ENCODE measurements around the gene USO1. TPM values are rescaled to one million over a fixed set of nuclear protein-coding genes. Genes with fewer than 3 reads are reported as not detected.

The USO1 gene
- total and polyA plus RNA-seq, 2 of the 8 experiments (the other 6 are each of a cell fraction or from before 2014, with no cell fraction given) = 57.3 to 198 TPM

DNA sequence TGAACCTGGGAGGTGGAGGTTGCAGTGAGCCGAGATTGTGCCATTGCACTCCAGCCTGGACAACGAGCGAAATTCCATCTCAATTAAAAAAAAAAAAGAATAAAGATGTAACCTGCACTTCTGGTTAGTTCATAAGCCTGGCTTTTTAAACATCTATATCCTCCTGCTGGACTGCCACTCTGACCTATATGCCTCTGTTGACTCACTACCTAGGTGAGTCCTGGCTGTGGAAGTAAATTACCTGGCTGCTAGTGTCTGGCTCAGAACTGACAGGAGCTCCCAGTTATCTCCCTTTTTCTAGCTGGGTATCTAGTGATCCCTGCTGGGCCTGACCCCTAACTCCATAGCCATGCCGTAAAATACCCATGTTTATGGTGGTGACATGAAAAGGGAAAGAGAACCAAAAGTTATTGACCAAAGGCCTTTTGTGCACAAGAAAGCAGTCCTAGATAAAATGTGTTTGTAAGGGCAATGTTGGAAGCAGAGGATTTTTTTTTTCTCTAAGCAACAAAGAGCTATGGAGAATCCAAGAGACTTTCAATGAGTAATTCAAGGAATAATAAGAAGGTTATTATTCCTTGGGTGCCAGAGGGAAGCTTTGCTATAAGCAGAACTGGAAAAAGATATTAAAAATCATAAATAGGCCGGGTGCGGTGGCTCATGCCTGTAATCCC, 40.8 kb upstream of the USO1 start (continued):
- TF ChIP-seq, protein P1, sequence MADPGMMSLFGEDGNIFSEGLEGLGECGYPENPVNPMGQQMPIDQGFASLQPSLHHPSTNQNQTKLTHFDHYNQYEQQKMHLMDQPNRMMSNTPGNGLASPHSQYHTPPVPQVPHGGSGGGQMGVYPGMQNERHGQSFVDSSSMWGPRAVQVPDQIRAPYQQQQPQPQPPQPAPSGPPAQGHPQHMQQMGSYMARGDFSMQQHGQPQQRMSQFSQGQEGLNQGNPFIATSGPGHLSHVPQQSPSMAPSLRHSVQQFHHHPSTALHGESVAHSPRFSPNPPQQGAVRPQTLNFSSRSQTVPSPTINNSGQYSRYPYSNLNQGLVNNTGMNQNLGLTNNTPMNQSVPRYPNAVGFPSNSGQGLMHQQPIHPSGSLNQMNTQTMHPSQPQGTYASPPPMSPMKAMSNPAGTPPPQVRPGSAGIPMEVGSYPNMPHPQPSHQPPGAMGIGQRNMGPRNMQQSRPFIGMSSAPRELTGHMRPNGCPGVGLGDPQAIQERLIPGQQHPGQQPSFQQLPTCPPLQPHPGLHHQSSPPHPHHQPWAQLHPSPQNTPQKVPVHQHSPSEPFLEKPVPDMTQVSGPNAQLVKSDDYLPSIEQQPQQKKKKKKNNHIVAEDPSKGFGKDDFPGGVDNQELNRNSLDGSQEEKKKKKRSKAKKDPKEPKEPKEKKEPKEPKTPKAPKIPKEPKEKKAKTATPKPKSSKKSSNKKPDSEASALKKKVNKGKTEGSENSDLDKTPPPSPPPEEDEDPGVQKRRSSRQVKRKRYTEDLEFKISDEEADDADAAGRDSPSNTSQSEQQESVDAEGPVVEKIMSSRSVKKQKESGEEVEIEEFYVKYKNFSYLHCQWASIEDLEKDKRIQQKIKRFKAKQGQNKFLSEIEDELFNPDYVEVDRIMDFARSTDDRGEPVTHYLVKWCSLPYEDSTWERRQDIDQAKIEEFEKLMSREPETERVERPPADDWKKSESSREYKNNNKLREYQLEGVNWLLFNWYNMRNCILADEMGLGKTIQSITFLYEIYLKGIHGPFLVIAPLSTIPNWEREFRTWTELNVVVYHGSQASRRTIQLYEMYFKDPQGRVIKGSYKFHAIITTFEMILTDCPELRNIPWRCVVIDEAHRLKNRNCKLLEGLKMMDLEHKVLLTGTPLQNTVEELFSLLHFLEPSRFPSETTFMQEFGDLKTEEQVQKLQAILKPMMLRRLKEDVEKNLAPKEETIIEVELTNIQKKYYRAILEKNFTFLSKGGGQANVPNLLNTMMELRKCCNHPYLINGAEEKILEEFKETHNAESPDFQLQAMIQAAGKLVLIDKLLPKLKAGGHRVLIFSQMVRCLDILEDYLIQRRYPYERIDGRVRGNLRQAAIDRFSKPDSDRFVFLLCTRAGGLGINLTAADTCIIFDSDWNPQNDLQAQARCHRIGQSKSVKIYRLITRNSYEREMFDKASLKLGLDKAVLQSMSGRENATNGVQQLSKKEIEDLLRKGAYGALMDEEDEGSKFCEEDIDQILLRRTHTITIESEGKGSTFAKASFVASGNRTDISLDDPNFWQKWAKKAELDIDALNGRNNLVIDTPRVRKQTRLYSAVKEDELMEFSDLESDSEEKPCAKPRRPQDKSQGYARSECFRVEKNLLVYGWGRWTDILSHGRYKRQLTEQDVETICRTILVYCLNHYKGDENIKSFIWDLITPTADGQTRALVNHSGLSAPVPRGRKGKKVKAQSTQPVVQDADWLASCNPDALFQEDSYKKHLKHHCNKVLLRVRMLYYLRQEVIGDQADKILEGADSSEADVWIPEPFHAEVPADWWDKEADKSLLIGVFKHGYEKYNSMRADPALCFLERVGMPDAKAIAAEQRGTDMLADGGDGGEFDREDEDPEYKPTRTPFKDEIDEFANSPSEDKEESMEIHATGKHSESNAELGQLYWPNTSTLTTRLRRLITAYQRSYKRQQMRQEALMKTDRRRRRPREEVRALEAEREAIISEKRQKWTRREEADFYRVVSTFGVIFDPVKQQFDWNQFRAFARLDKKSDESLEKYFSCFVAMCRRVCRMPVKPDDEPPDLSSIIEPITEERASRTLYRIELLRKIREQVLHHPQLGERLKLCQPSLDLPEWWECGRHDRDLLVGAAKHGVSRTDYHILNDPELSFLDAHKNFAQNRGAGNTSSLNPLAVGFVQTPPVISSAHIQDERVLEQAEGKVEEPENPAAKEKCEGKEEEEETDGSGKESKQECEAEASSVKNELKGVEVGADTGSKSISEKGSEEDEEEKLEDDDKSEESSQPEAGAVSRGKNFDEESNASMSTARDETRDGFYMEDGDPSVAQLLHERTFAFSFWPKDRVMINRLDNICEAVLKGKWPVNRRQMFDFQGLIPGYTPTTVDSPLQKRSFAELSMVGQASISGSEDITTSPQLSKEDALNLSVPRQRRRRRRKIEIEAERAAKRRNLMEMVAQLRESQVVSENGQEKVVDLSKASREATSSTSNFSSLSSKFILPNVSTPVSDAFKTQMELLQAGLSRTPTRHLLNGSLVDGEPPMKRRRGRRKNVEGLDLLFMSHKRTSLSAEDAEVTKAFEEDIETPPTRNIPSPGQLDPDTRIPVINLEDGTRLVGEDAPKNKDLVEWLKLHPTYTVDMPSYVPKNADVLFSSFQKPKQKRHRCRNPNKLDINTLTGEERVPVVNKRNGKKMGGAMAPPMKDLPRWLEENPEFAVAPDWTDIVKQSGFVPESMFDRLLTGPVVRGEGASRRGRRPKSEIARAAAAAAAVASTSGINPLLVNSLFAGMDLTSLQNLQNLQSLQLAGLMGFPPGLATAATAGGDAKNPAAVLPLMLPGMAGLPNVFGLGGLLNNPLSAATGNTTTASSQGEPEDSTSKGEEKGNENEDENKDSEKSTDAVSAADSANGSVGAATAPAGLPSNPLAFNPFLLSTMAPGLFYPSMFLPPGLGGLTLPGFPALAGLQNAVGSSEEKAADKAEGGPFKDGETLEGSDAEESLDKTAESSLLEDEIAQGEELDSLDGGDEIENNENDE (IDR thresholded peaks at IDR 0.05; ENCODE audit: insufficient replicate concordance, low read length) = no peak
- TF ChIP-seq POU5F1 (IDR thresholded peaks at IDR 0.05; ENCODE audit: low read depth, low read length) (no peak), HDAC6 (IDR thresholded peaks at IDR 0.05; ENCODE audit: low read depth, low read length) (no peak), SAP30 (IDR thresholded peaks at IDR 0.05; ENCODE audit: insufficient read depth, insufficient replicate concordance, low read length) (no peak), CTBP2 (IDR thresholded peaks at IDR 0.05; ENCODE audit: borderline replicate concordance, insufficient read depth, insufficient read length, low read length) (no peak), TCF12 (IDR thresholded peaks at IDR 0.05; ENCODE audit: low read depth, low read length) (no peak), YY1 (IDR thresholded peaks at IDR 0.05; ENCODE audit: low read depth, low read length) (no peak)
